Neuronal stem cell (in vitro differentiated cells): ENCODE data around the gene CACNA2D2.

Source experiments
- DNase-seq: peaks from one replicate; pipeline ENCODE4 v3.0.0-alpha.2; 2013; ENCODE audit warnings: low spot score
- H2AFZ ChIP-seq: one replicate; pipeline ENCODE4 v1.6.1; 2013; ENCODE audit warnings: mild to moderate bottlenecking, low read length, inconsistent platforms
- H2AK5ac ChIP-seq: 2 replicates; pipeline ENCODE4 v1.6.1; 2013; ENCODE audit warnings: low read depth, mild to moderate bottlenecking, inconsistent platforms, low read length, moderate library complexity, mixed read lengths
- H2BK120ac ChIP-seq: 2 replicates; pipeline ENCODE4 v1.6.1; 2013; ENCODE audit warnings: low read depth, mild to moderate bottlenecking, inconsistent platforms, low read length, moderate library complexity, mixed read lengths
- H2BK12ac ChIP-seq: one replicate; pipeline ENCODE4 v1.6.1; 2013; ENCODE audit warnings: low read length, inconsistent platforms
- H2BK15ac ChIP-seq: 2 replicates; pipeline ENCODE4 v1.6.1; 2013; ENCODE audit warnings: mild to moderate bottlenecking, low read length, inconsistent platforms, mixed read lengths
- H2BK5ac ChIP-seq: one replicate; pipeline ENCODE4 v1.6.1; 2013; ENCODE audit warnings: inconsistent platforms, mild to moderate bottlenecking, low read length, moderate library complexity
- H3K14ac ChIP-seq: one replicate; pipeline ENCODE4 v1.6.1; 2013; ENCODE audit warnings: low read length, inconsistent platforms
- H3K18ac ChIP-seq: 2 replicates; pipeline ENCODE4 v1.6.1; 2013; ENCODE audit warnings: low read length, inconsistent platforms
- H3K23ac ChIP-seq: 2 replicates; pipeline ENCODE4 v1.6.1; 2013; ENCODE audit warnings: low read depth, mild to moderate bottlenecking, mixed read lengths, low read length, inconsistent platforms; ENCODE audit not compliant: poor library complexity
- H3K27ac ChIP-seq: replicated peaks from 3 replicates; pipeline ENCODE4 v1.5.1; 2013; ENCODE audit warnings: low read length, inconsistent platforms
- H3K27me3 ChIP-seq, 3 experiments: 2 replicates each; pipeline ENCODE4 v1.6.1; 2013; ENCODE audit warnings: low read length in 3 of 3, mild to moderate bottlenecking in 2 of 3, inconsistent platforms in 1 of 3, low read depth in 1 of 3, mixed read lengths in 1 of 3, moderate library complexity in 1 of 3; ENCODE audit not compliant: control insufficient read depth in 3 of 3, insufficient read depth in 3 of 3
- H3K36me3 ChIP-seq, 2 donors: replicated peaks in 1 of 2; 2 replicates each; pipeline ENCODE4 v1.6.1; 2013; ENCODE audit warnings: low read length in 2 of 2; ENCODE audit not compliant: control insufficient read depth in 2 of 2, insufficient read depth in 2 of 2
- H3K4ac ChIP-seq: 2 replicates; pipeline ENCODE4 v1.6.1; 2013; ENCODE audit warnings: inconsistent platforms, mild to moderate bottlenecking, low read length, moderate library complexity
- H3K4me1 ChIP-seq, 2 donors: 1 replicate in 1 of 2; 2 replicates in 1 of 2; pipeline ENCODE4 v1.6.1; 2013; ENCODE audit warnings: low read length in 2 of 2, low read depth in 1 of 2; ENCODE audit not compliant: control insufficient read depth in 2 of 2, insufficient read depth in 1 of 2
- H3K4me2 ChIP-seq: one replicate; pipeline ENCODE4 v1.6.1; 2013; ENCODE audit warnings: mild to moderate bottlenecking, low read length, inconsistent platforms; ENCODE audit not compliant: insufficient read depth, poor library complexity, severe bottlenecking
- H3K4me3 ChIP-seq, 2 donors: 2 replicates each; pipeline ENCODE4 v1.5.1; 2013; ENCODE audit warnings: low read length in 2 of 2, mild to moderate bottlenecking in 2 of 2, inconsistent platforms in 1 of 2, moderate library complexity in 1 of 2
- H3K79me1 ChIP-seq: one replicate; pipeline ENCODE4 v1.6.1; 2013; ENCODE audit warnings: low read depth, mild to moderate bottlenecking, inconsistent platforms, low read length, moderate library complexity
- H3K9ac ChIP-seq: one replicate; pipeline ENCODE4 v1.6.1; 2013; ENCODE audit warnings: mild to moderate bottlenecking, low read depth, low read length, inconsistent platforms; ENCODE audit not compliant: poor library complexity
- H3K9me3 ChIP-seq, 2 donors: replicated peaks in 1 of 2; 2 replicates each; pipeline versions ENCODE3 to v1.6.1; 2013; ENCODE audit warnings: low read length in 2 of 2, mild to moderate bottlenecking in 2 of 2, inconsistent platforms in 1 of 2, low read depth in 1 of 2, mixed read lengths in 1 of 2, moderate library complexity in 1 of 2; ENCODE audit not compliant: control insufficient read depth in 2 of 2, insufficient read depth in 1 of 2
- H4K8ac ChIP-seq: one replicate; pipeline ENCODE4 v1.6.1; 2013; ENCODE audit warnings: low read depth, mild to moderate bottlenecking, inconsistent platforms, low read length, moderate library complexity
- H4K91ac ChIP-seq: one replicate; pipeline ENCODE4 v1.6.1; 2013; ENCODE audit warnings: low read length, low read depth, mild to moderate bottlenecking, inconsistent platforms; ENCODE audit not compliant: poor library complexity
- WGBS, 2 donors: extraction: QIAGEN DNeasy Blood & Tissue Kit; methylation state at CpG; one replicate each; pipeline ENCODE4 v1.1.7; 2013; ENCODE audit warnings: missing lambda C conversion rate in 2 of 2, mixed read lengths in 1 of 2; ENCODE audit not compliant: insufficient read length in 2 of 2, insufficient replicate concordance in 1 of 2; ENCODE audit errors: extremely low coverage in 2 of 2; 5-methylcytosine and 5-hydroxymethylcytosine counted together

Gene CACNA2D2

GRCh38 chr3:50322386-50323091, 180.9 kb downstream of the CACNA2D2 start, which contains the start of gene HYAL2:
Gene HYAL2, minus strand, starts transcription at chr3:50322745. Its CDS starts 2,256 bp downstream, at chr3:50320489.
- Histone ChIP-seq H2BK15ac (peak within 1 kb of the TSS; percentile 99), H2BK120ac (peak within 1 kb of the TSS; percentile 99), H3K4me3 (peak within 1 kb of the TSS; percentile 61 to 84), H3K27me3 (no peaks in the 10 kb centered on the region), H2AFZ (peak within 1 kb of the TSS; percentile 99), H3K36me3 (peaks cover 33 to 57% of the 10 kb centered on the region in 2 donors), H3K9me3 (no peaks in the 10 kb centered on the region), H3K4me1 (peaks cover 30 to 35% of the 10 kb centered on the region in 2 donors), H3K14ac (peak within 1 kb of the TSS; percentile 39), H3K23ac (peak within 1 kb of the TSS; percentile 97), H2BK12ac (peak within 1 kb of the TSS; percentile 68), H3K18ac (peak within 1 kb of the TSS; percentile 94), H3K9ac (peak within 1 kb of the TSS; percentile 67), H2AK5ac (peak within 1 kb of the TSS; percentile 90), H3K27ac (peak within 1 kb of the TSS; percentile 90), H4K8ac (no peak within 1 kb of the TSS), H4K91ac (peak within 1 kb of the TSS; percentile 87), H2BK5ac (peak within 1 kb of the TSS; percentile 98), H3K4ac (peak within 1 kb of the TSS; percentile 66), H3K4me2 (peak within 1 kb of the TSS; percentile 95), H3K79me1 (peaks cover 25% of the 10 kb centered on the region)
- no CpG with 5 or more reads among the region's 31 CpGs for WGBS, 2 donors
- no peak for DNase-seq

GRCh38 chr3:50322115-50322385, 181.4 kb downstream of the CACNA2D2 start:
- Histone ChIP-seq H2AK5ac (peak overlapping the region; percentile 90), H3K4me1 (peaks cover 29 to 36% of the 10 kb centered on the region in 2 donors), H2BK15ac (peak overlapping the region; percentile 99), H2AFZ (peak overlapping the region; percentile 99), H3K4me2 (peak overlapping the region; percentile 54), H3K18ac (peak overlapping the region; percentile 94), H2BK120ac (peak overlapping the region; percentile 94), H3K27me3 (no peaks in the 10 kb centered on the region), H3K14ac (peak overlapping the region; percentile 39), H3K4ac (peak overlapping the region; percentile 66), H3K23ac (peak overlapping the region; percentile 48), H3K4me3 (peak overlapping the region; percentile 61 to 67), H3K9me3 (peaks cover 0 to 2% of the 10 kb centered on the region in 2 donors), H3K9ac (no peak overlapping the region), H4K91ac (no peak overlapping the region), H3K79me1 (peaks cover 25% of the 10 kb centered on the region), H4K8ac (no peak overlapping the region), H2BK12ac (peak overlapping the region; percentile 46), H3K36me3 (peaks cover 37 to 62% of the 10 kb centered on the region in 2 donors), H3K27ac (peak overlapping the region; percentile 90), H2BK5ac (peak overlapping the region; percentile 15)
- WGBS, 2 donors: no CpG with 5 or more reads among the region's 14 CpGs
- no peak for DNase-seq

- Histone ChIP-seq H2BK12ac (no peak overlapping the region), H3K27ac (peak overlapping the region; percentile 90), H3K9me3 (peaks cover 0 to 2% of the 10 kb centered on the region in 2 donors), H4K91ac (peak overlapping the region; percentile 90), H3K79me1 (peaks cover 29% of the 10 kb centered on the region), H3K4me3 (peak overlapping the region; percentile 61 to 84), H4K8ac (no peak overlapping the region), H2AK5ac (peak overlapping the region; percentile 90), H3K23ac (peak overlapping the region; percentile 97), H2BK5ac (peak overlapping the region; percentile 98), H3K4ac (peak overlapping the region; percentile 66), H3K4me1 (peaks cover 27 to 39% of the 10 kb centered on the region in 2 donors), H2BK120ac (peak overlapping the region; percentile 99), H3K4me2 (peak overlapping the region; percentile 95), H3K9ac (peak overlapping the region; percentile 82), H2AFZ (peak overlapping the region; percentile 99), H3K14ac (peak overlapping the region; percentile 39), H3K18ac (peak overlapping the region; percentile 99), H2BK15ac (peak overlapping the region; percentile 99), H3K36me3 (peaks cover 43 to 64% of the 10 kb centered on the region in 2 donors), H3K27me3 (no peaks in the 10 kb centered on the region)
- WGBS, 2 donors: no CpG with 5 or more reads among the region's 59 CpGs
- peak; percentile 94 for DNase-seq
Observed at GRCh38 chr3:50321336-50322114, 181.9 kb downstream of the CACNA2D2 start.
